ENCODE measurements around the gene LRIF1.
A peak's percentile ranks its signal among the peaks of the same experiment; 100 is the strongest.
"Not testable (repeated sequence)": the region's sequence is repeated elsewhere in the genome, so short reads cannot be mapped to it uniquely, and the experiment has no call there.

Gene LRIF1

GRCh38 chr1:110963691-110964454, at the start of gene LRIF1:
TSS of gene LRIF1 (minus strand) at chr1:110963922. CDS start at chr1:110963688, 234 bp downstream.
- DNase-seq, result peak; percentile 100

- no peak for DNase-seq
These were observed 44.3 kb upstream of the LRIF1 start for GRCh38 chr1:111008031-111008430.

- DNase-seq, result no peak
These were observed 42.8 kb upstream of the LRIF1 start for GRCh38 chr1:111006556-111006955.

- not testable (repeated sequence) for DNase-seq
These were observed 35.9 kb upstream of the LRIF1 start for GRCh38 chr1:110999607-111000006.

GRCh38 chr1:110992329-110992728, 28.6 kb upstream of the LRIF1 start:
- DNase-seq, result not testable (repeated sequence)

GRCh38 chr1:110991295-110991694, 27.6 kb upstream of the LRIF1 start:
- not testable (repeated sequence) for DNase-seq

GRCh38 chr1:110990541-110990940, 26.8 kb upstream of the LRIF1 start:
- no peak for DNase-seq

GRCh38 chr1:110986407-110986891, 22.7 kb upstream of the LRIF1 start:
- no peak for DNase-seq

- no peak for DNase-seq
These were observed 18.6 kb upstream of the LRIF1 start for GRCh38 chr1:110982320-110982719.

GRCh38 chr1:110979154-110979553, 15.4 kb upstream of the LRIF1 start:
- no peak for DNase-seq

- no peak for DNase-seq
These were observed 12.4 kb upstream of the LRIF1 start for GRCh38 chr1:110976089-110976488.

- no peak for DNase-seq
These were observed 11.5 kb upstream of the LRIF1 start for GRCh38 chr1:110975265-110975664.

GRCh38 chr1:110967256-110967655, 3.5 kb upstream of the LRIF1 start:
- DNase-seq, result no peak

- no peak for DNase-seq
These were observed 757 bp upstream of the LRIF1 start for GRCh38 chr1:110964455-110964903.

- peak; percentile 84 for DNase-seq
These were observed 631 bp downstream of the LRIF1 start for GRCh38 chr1:110962892-110963690.

- DNase-seq, result no peak
These were observed 1.8 kb downstream of the LRIF1 start for GRCh38 chr1:110961902-110962301.

- no peak for DNase-seq
These were observed 2.8 kb downstream of the LRIF1 start for GRCh38 chr1:110960777-110961420.

GRCh38 chr1:110957798-110958197, 5.9 kb downstream of the LRIF1 start:
- DNase-seq, result no peak

- no peak for DNase-seq
These were observed 7.1 kb downstream of the LRIF1 start for GRCh38 chr1:110956586-110956985.

GRCh38 chr1:110953031-110953430, 10.7 kb downstream of the LRIF1 start:
- DNase-seq, result no peak

- DNase-seq, result no peak
These were observed 11.7 kb downstream of the LRIF1 start for GRCh38 chr1:110952031-110952430.

- no peak for DNase-seq
These were observed 12.6 kb downstream of the LRIF1 start for GRCh38 chr1:110951161-110951560.
